ENCODE data around the gene GLB1L.

The GLB1L gene

DNA sequence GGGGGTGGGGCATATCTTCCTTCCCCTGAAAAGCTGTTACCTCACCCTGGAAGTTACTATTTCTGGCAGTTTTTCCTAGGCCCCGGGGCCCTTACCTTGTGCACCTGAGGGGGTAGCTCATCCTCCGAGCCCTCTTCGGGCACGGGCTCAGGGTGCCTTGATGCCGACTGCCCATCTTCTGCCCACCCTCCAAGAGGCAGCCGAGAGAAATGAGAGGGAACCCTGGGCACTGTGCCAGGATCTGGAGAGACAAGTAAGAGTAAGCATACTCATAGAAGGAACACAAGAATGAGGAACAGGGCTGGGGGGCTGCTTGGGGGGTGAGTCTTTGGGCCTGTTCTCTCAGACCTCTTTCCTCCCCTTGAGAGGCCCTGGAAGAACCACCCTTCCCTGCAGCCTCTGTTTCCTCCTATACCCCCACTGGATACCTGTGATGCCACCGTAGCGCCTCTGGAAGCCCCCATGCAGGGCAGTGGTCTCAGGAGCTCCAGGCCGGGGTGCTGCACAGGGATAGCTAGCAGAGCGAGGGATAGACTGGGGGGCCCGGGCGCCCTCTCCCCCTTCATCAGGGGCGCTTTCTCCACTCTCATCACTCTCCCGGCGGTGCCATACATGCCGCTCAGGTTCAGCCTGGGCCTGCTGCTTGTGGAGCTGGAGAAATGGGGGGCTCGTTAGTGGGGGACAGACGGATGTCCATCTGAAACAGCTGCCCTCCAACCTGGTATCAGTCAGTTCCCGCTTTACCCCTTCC is 24.4 kb downstream of the GLB1L start:
- FAIRE-seq, result no peak

DNA sequence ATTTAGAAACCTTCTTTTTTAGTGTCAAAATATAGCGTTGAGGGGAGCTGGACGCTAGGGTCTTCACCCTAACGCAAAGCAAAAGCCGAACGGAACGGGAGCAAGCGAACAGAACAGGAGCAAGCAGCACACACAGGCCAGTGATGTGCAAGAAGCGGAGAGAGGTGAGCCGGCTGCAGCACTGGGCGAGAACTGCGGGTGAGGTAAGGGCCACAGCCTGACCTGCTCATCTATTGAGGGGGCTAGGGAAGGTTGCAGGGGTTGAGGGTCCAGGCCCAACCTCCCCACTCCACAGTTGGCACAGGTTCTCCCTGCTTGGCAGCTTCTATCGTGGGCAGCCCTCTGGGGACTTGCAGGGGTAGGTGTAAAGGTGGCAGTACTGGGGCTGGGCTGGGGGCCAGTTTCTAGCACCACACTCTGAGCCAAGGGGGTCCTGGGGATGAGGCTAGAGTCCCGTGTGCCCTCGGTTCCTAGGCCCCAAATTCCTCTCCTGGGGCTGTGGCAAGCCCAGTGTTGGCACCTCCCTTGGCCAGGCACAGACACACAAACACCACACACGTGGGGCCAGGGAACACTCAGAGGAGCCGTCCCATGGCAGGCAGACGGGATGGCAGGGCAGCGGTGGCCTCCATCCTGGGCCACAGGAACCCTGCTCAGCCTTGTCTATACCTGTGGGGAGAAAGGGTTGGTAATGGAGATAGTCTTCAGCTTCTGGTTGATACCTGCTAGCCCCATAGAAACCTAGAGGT is 25.3 kb downstream of the GLB1L start:
- no peak for FAIRE-seq

DNA sequence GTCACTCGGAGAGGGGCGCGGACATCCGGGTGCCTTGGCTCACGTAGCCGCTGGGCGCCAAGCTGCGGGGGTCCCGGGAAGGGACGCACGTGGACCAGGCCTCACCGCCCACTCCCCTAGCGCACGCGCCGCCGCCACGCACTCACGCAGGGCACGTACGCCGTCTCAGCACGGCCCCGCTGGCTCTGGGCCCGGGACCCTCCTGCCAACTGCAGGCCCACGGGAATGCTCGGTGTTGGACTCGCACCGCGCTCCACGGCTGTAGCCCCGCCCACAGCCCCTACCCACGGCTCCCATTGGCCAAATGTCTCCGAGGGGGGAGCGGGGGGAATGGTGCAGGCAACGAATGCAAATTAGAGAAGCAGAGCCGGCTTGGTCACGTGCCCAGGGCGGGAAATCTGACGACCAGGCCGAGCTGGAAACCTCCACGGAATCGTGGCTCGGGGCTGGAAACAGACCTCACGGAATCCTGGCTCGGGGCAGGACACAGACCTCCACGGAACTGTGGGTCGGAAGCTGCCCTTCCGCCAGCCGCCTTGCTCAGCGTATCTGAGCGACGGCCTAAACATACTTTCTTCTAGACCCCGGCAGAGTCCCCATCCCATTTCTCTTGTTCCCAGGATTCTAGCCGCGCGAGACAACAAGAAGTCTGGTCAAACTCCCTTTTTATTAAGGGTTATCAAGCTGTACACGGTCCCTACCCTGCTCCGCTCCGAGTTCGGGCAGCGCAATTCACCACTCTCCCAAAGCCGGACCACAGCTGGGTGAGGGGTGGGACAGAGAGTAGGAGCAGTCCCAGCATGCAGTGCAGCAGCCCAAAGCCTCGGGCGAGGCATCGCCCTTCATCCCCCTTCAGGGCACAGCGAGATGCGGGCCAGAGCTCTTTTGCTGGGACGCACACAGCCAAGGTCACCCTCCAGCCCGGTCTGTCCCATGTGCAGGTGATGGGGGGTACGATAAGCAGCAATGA is 26.2 kb downstream of the GLB1L start, which contains the start of gene ABCB6:
Gene ABCB6, minus strand, starts transcription at position 227 of the 970 bp plus-strand sequence. CDS start 285 bp downstream, outside the sequence.
- no peak for FAIRE-seq

DNA sequence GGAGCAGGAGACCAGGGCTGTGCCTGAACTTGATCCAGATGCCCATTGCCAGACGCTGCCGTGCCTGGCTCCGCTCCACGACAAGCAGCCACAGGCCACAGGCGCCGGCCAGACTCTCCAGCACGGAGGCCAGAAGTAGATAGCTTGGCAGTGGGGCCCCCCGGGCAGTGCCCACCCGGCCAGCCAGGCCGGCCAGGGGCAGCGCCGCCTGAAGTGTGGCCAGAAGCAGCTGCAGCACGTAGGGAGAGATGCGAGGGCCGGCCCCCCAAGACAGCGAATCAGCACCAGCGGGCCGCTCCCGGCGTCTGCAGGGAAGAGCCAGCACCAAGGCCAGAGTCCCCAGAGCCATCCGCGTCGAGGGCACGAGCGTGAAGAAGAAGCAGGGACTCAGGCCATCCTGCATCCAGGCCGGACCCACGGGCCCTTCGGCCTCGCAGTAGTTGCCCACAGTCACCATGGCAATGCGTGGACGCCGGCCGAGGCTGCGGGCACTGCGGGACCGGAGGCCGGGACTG is 27.0 kb downstream of the GLB1L start:
- FAIRE-seq, result no peak

DNA sequence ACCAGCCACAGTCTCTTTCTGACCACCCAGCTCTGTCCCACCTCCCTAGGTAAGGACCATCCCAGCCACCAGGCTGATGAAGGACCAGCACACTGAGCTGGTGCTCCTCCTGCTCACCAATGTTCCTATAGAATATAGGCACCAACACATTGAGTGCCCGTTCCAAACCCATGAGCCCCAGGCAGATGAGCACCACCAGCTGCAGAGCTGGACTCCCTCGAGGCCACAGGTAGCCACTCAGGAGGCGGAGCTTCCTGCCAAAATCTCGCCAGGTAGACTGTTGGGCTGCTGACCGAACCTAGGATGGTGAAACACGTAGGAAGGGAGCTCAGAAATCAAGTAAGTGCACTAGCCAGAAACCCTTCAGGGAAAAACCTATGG is 28.7 kb downstream of the GLB1L start:
- FAIRE-seq, result no peak

- no peak for FAIRE-seq
These were observed 29.2 kb downstream of the GLB1L start for GRCh38 chr2:219215871-219216534.

GRCh38 chr2:219214786-219215185 is 30.5 kb downstream of the GLB1L start:
- FAIRE-seq, result no peak

DNA sequence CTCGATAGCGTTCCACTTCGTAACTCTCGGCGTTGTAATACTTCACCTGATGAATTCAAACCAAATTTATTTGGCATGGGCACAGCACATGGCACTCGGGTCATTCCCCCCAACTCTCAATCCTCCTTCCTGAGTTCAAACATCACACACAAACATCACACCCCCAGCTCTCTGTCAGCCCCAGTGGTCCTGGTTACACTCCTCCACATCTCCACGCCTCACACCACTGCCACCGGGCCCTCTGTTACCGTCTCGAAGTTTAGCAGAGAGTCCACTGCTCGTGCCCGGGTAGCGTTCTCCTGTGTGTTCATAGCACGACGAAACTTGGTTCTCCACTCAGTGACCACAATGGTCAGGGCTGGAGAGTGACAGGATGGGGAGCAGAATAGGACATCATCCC is 31.1 kb downstream of the GLB1L start:
- no peak for FAIRE-seq

DNA sequence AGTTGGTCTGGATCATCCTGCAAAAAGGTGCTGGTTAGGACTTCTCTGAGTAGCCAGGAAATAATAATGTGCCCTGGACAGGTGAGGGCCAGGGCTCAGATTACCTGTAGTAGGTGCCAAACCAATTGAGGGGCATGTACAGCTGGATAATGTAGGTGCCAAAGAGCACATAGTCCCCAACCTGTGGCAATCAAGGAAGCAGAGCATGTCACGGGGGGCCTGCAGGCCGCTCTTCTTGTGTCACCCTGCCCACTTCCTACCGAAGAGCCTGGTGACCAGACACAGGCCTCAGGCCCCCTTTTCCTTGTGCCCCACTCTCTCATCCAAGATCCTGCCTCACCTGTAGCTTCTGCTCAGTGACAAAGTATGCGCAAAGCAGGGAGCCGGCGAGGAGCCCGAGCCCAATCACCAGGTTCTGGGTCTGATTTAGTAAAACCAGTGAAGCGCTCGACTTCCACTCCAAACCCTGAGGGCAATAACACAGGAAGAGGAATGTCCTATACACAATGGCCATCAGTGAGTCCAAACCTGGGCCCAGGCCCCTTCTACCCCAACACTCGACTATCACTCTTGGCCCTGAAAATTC is 31.7 kb downstream of the GLB1L start:
- no peak for FAIRE-seq

DNA sequence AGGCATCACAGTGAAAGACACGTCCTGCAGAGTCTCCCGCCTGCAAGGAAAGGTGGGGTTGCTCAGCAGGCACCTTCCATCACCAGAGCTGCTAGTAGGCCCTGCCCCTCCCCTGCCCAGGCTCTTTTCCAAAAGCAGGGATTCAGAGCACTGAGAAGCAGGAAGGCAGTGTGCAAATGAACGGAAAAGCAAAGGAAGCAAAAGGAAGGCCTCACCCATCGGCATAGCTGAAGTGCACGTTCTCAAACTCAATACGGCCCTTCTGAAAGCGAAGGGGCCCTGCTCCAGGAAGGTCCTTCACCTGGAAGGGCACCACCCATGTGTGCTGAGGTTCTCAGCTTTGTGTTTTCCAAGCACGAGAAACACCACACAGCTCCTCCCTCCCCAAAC is 32.2 kb downstream of the GLB1L start:
- FAIRE-seq, result no peak

GRCh38 chr2:219210886-219211362 is 34.3 kb downstream of the GLB1L start:
- no peak for FAIRE-seq

- FAIRE-seq, result no peak
These were observed 34.9 kb downstream of the GLB1L start for GRCh38 chr2:219210196-219210885.

DNA sequence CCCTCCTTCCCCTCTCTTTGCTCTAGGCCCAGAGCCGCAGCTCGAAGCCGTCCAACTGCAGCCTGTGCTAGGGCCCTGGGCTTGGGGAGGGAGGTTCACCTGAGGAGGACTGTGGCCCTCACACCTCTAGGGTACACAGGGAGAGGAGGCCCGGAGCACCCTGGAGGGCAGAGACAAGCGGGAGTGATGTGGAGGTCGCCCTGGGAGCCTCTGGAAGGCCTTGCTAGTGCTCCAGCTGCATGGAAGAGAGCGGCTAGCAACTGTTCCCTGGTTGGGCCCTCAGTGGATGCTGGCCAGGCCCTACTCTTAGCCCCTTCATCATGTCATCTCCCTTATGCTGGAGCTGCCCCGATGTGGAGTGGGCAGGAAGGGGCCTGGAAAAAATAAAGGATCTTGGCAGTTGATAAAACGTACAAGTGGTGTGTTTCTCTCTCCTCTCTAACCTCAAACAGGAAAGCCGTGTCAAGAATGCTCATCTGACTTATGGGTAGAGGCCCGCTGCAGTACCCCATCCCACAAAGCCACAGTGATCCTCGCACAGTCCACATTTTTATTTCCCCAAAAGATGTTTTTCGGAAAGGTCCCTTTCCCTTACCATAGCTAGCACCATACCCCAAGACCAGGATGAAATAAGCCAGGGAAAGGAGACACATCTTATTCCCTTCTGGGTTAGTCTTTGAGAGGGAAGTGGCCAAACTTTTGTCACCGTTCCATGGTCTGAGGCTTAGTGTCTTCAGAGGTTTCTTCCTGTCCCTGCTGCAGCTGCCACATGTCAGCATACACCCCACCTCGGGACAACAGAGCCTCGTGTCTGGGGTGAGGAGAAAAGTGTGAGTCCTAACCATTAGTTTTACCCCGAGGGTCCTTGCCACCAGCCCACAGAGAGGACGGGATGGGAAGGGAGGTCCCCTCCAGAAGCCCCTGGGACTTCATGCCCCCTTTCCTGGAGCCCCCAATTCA is 35.7 kb downstream of the GLB1L start:
- FAIRE-seq, result no peak

DNA sequence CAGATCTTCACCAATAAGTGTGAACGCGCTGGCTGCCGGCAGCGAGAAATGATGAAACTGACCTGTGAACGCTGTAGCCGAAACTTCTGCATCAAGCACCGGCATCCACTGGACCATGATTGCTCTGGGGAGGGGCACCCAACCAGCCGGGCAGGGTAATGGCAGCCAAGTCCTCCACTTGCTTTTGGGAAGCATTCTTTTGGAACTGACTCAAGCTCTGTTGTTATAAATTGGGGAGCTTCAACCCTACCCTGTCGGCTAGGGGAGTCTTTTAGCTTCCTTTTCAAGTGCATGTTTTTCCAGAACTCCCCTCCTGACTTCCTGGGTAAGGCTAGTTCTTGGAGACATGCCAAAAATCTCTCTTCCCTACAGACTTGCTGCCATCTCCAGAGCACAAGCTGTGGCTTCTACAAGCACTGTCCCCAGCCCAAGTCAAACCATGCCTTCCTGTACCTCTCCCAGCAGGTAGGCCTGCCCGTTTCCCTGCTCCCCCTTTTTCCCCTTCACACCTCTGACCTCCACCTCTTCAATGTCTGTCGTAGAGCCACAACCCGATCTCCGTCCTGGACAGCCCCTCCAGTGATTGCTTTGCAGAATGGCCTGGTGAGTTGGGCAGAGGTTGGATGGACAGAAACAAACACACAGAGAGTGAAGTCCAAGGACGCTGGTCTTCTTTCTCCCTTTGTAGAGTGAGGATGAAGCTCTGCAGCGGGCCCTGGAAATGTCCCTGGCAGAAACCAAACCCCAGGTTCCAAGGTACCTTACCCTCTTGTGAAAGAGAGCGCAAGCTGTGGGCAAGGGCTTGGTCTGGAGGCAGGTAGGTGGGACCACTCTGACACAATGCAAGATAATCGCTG is 37.1 kb downstream of the GLB1L start:
- FAIRE-seq, result no peak

GRCh38 chr2:219207134-219207883 is 37.9 kb downstream of the GLB1L start:
- FAIRE-seq, result no peak

- FAIRE-seq, result no peak
These were observed 38.7 kb downstream of the GLB1L start, which contains the start of gene ZFAND2B for GRCh38 chr2:219206328-219207133. TSS of gene ZFAND2B (plus strand) at chr2:219206782. CDS start at chr2:219206988, 206 bp downstream.

GRCh38 chr2:219205981-219206327 is 39.3 kb downstream of the GLB1L start:
- FAIRE-seq, result no peak

Data from colon (tissue), 2 donors.